WERI-Rb-1 (cell line): ENCODE data around the gene CCDC17.

Experiments used
- DNase-seq: peaks from one replicate; pipeline ENCODE4 v3.0.0-alpha.2; 2020
- H3K27ac ChIP-seq: fragments of 250-450 bp; sonication (Bioruptor Pico); 2 replicates; pipeline ENCODE4 v1.5.1; 2020; ENCODE audit warnings: mild to moderate bottlenecking, moderate library complexity
- H3K27me3 ChIP-seq: fragments of 250-450 bp; sonication (Bioruptor Pico); 2 replicates; pipeline ENCODE4 v1.5.1; 2021; ENCODE audit warnings: mild to moderate bottlenecking, low read depth, moderate library complexity; ENCODE audit not compliant: insufficient read depth, severe bottlenecking
- H3K36me3 ChIP-seq: fragments of 250-450 bp; sonication (Bioruptor Pico); 2 replicates; pipeline ENCODE4 v1.5.1; 2020; ENCODE audit warnings: mild to moderate bottlenecking, moderate library complexity
- H3K4me3 ChIP-seq: 2 replicates; pipeline ENCODE4 v1.5.1; 2011; ENCODE audit warnings: low read depth, mild to moderate bottlenecking, control low read depth, low read length
- H3K9me3 ChIP-seq: fragments of 250-450 bp; sonication (Bioruptor Pico); 2 replicates; pipeline ENCODE4 v1.5.1; 2021; ENCODE audit warnings: mild to moderate bottlenecking, moderate library complexity; ENCODE audit not compliant: severe bottlenecking
- TF ChIP-seq, protein P1 (sequence below): IDR thresholded peaks from 2 replicates; pipeline ENCODE4 v1.5.1; 2011; ENCODE audit warnings: low read depth, mild to moderate bottlenecking, control low read depth, inconsistent platforms, low read length

CCDC17 gene

DNA sequence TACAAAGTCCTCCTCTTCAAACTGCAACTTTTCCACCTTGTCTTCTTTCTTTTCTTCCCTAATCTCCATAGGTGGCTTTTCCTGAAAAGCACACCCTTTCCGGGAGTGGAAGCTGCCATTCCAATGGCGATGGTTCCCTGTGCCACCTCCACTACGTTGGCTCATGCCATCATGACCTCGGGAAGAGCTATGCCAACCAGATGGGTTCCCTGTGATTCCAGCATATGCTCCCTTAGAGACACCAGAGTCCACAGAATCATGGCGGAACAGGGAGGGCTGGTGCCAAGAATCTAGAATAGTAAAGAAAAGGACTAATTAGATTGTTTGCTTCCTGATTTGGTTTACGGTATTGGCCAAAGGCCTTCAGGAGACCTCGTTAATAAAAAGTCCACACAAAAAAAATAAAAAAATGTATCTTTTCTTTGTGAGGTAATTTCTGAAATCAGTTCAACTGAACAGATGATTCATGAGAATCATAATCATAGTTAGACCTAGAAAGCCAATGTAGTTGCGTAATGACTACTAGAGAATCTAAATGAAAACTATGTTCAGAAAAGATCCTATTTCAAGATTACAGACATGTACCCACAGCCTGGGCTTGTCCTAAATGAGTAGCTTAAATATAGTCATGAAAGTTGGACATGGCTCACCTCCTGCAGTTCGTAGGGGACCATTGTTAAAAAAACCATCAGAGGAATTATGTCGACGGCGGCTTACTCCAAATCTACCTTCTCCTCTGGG is 30.9 kb upstream of the CCDC17 start:
- peaks cover 89% of the 10 kb centered on the region for H3K36me3 ChIP-seq
- H3K4me3 ChIP-seq = no peak overlapping the region
- TF ChIP-seq, protein P1, sequence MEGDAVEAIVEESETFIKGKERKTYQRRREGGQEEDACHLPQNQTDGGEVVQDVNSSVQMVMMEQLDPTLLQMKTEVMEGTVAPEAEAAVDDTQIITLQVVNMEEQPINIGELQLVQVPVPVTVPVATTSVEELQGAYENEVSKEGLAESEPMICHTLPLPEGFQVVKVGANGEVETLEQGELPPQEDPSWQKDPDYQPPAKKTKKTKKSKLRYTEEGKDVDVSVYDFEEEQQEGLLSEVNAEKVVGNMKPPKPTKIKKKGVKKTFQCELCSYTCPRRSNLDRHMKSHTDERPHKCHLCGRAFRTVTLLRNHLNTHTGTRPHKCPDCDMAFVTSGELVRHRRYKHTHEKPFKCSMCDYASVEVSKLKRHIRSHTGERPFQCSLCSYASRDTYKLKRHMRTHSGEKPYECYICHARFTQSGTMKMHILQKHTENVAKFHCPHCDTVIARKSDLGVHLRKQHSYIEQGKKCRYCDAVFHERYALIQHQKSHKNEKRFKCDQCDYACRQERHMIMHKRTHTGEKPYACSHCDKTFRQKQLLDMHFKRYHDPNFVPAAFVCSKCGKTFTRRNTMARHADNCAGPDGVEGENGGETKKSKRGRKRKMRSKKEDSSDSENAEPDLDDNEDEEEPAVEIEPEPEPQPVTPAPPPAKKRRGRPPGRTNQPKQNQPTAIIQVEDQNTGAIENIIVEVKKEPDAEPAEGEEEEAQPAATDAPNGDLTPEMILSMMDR = no peak

DNA sequence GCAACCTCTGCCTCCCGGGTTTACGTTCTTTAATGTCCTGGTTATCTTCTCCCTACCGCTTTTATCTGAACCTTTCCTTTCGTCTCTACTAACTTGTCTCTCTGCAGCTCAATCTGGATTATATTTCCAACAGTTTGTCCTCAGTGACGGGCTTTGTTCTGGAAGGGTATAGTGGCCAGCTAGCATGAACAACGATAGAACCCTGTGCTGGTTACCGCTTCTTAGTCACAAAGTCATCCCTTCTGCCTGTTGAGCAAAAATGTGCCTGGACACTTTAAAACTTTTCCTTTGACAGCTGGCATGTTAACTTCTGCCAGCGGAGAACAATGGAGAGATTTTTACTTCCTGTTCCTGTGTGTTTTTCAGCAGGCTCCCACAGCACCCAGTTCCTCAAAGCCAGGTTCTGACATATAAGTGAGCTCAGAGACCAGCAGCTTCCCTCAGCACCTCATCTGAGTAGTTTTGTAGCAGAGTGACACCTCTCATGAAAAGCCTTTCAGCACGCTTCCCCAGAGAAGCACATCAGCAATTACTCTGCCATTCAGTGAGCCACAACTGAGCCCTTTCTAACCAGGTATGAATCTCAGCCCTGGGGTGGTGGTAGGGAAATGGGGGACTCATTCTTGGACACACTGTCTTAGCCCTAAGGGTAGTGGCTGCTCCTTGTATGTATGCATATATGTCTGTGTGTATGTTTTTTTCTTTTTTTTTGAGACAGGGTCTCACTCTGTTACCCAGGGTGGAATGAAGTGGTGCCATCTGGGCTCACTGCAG is 23.6 kb upstream of the CCDC17 start:
- Histone ChIP-seq H3K4me3 (no peak overlapping the region), H3K36me3 (peaks cover 28% of the 10 kb centered on the region), H3K27ac (no peak overlapping the region), H3K27me3 (no peaks in the 10 kb centered on the region), H3K9me3 (no peaks in the 10 kb centered on the region)
- no peak for DNase-seq
- TF ChIP-seq, protein P1 = no peak

More for the DNA sequence above, 30.9 kb upstream of the CCDC17 start:
- Histone ChIP-seq H3K9me3 (no peaks in the 10 kb centered on the region), H3K27ac (no peak overlapping the region), H3K27me3 (no peaks in the 10 kb centered on the region)
- DNase-seq = no peak

DNA sequence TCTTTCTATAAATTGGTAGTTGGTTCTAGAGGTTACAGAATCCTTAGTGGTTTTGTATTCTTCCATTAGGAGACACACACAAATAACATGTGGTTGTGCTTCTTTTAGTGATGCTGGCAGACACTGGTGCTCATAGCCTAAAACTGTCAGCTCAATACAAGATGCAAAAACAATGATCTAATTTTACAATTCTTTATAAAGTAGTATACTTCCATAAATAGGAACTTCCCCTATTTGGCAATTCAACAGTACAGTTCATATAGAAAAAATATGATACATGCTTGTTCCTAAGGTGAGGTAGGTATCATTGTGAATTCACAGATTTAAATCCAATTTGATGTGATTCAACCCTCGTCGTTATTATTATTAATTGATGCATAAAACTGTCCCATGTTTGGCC is 20.8 kb upstream of the CCDC17 start:
- TF ChIP-seq, protein P1 = no peak
- Histone ChIP-seq H3K27me3 (no peaks in the 10 kb centered on the region), H3K9me3 (no peaks in the 10 kb centered on the region), H3K36me3 (peaks cover 23% of the 10 kb centered on the region), H3K27ac (no peak overlapping the region), H3K4me3 (no peak overlapping the region)
- no peak for DNase-seq

GRCh38 chr1:45643978-45644377 is 20.1 kb upstream of the CCDC17 start:
- Histone ChIP-seq H3K9me3 (no peaks in the 10 kb centered on the region), H3K4me3 (no peak overlapping the region), H3K36me3 (peaks cover 29% of the 10 kb centered on the region), H3K27me3 (no peaks in the 10 kb centered on the region), H3K27ac (no peak overlapping the region)
- TF ChIP-seq, protein P1 = no peak
- DNase-seq = no peak

GRCh38 chr1:45643321-45643720 is 19.5 kb upstream of the CCDC17 start:
- H3K27ac ChIP-seq = no peak overlapping the region
- H3K9me3 ChIP-seq = no peaks in the 10 kb centered on the region
- no peak for DNase-seq
- H3K4me3 ChIP-seq = no peak overlapping the region
- H3K27me3 ChIP-seq = no peaks in the 10 kb centered on the region
- TF ChIP-seq, protein P1 = no peak
- H3K36me3 ChIP-seq = peaks cover 31% of the 10 kb centered on the region
